NCI-H82 treated with DMSO at 0.1 percent for 48 hours (cell line): ENCODE data around the gene TFRC.
"Not testable (repeated sequence)": the region's sequence is repeated elsewhere in the genome, so short reads cannot be mapped to it uniquely, and the experiment has no call there.

Source experiments
- DNase-seq: peaks from one replicate; lab custom pipeline; 2025; ENCODE audit not compliant: unreplicated experiment; lab: John Stamatoyannopoulos, UW

The TFRC gene

DNA sequence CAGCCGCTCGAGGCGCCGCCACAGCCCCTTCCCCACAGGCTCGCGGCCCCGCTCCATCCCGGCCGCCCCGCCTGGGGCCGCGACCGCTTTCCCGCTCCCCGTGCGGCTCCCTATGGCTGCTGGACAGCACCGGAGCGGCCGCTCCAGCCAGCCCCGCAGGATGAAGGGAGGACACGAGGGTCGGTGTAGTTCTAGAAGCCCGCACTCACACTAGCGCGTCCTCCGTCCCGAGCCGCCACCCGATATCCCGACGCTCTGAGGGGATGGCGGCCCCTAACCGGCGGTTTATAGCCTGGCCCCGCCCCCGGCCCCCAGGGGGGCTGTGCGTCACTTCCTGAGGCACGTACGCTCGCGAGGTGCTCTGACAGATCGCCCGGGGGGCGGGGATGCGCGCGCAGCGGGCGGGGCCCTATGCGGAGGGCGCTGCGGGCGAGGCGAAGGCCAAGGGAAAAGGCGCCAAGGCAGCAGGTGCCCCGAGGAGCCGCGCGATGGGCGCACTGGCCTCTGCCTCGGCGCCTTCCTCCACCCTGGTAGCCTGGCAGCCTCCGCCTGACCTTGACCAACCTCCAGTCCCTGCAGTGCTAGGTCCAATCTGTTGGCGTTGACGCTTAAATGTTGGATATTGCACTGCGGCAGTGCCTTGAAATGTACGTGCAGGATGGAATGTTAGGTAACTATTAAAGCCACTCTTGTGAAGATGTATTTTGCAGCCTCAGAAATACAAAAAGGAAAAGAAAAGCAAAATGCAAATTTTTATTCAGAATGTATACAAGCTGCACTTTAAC lies at the start of gene TFRC:
TFRC (minus strand) TSS at position 257 of the 785 bp plus-strand sequence. CDS start 4,991 bp downstream, outside the sequence.
- peak; percentile 93 for DNase-seq

DNA sequence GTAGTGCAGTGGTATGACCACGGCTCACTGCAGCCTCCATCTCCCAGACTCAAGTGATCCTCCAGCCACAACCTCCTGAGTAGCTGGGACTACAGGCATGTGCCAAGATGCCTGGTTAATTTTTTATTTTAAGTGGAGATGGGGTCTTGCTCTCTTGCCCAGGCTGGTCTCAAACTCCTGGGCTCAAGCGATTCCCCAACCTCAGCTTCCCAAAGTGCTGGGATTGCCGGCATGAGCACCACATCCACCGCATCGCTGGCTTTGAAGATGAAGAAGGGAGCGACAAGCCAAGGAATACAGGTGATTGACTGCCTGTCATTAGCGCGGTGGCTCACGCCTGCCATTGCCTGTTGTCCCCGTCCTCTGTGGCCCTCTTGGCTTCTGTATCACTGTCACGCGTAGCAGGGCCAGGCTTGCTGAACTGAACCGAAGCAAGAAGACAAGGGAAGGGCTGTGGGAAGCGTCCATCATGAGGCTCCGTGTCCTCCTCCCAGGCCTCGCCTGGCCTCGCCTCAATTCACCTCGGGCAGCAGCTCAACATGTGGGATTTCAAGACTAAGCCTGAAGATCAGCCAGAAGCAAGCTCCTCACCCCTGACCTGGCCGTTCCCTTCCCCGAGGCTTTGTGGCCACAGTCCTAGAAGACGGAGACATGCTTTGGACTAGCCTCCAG lies 46.4 kb upstream of the TFRC start:
- no peak for DNase-seq

DNA sequence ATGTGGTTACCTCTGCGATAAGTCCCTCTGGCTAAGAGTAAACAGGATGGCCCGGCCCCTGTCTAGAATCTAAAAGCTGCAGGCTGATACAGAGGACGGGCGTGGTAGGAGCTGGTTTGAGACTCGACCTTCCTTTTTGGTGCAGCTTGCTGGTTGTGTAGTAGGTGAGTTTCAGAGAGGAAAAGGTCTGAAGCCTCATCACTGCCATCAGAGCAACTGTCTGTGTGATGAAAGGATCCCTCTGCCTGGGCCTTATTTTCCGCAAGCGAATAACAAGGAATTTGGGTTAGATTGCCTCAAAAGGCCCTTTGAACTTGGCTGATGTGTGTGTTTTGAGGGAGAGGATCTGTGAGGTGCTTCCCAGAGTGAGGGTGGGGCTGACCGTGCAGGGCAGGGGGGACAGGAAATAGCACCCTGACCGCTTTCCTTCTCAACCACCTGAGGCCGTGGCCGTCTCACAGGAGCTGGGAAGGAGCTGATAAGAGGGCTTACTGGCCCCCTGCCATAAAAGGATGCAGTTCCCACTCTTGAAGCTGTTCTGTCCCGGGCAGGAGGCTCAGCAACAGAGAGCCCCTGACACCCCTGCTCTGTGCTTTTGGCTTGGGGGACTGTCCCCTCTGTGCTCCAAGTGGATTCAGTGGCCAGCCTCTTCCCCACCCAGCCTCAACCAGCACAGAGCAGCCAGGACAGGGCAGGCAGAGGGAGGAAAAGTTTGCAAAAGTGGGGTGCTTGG lies 45.6 kb upstream of the TFRC start:
- no peak for DNase-seq

DNA sequence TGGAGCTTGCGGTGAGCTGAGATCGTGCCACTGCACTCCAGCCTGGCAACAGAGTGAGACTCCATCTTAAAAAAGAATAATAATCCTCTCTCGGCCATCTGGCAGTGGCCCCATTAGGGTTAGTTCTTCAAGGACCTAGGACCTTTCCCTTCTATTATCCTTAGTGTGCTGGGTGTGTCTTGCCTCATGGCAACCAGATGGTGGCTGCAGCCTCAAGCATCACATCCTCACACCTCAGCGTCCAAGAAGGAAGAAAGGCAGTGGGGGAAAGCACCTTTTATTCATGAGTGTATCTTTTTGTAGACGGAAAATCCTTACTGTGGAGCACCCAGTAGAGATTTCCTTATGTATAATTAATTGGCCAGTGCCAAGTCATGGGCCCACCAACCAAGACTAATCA lies 42.7 kb upstream of the TFRC start:
- DNase-seq, result no peak

DNA sequence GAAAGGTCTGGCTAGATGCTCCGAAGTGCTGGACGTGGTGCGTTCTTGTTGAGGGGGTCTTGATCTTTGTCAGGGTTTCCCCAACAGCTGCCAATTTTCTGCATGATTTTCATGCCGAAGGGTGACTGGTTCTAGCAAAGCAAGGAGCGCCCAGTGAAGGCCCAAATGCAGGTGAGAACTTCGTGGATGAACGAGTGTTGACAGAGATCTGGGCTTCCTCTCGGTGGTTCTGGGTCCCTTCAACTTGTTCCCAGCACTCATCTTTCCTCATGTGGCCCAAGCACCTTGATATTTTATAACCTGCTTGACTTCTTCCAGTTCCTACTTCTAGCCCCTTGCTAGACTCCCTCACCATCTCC lies 40.8 kb upstream of the TFRC start:
- no peak for DNase-seq

DNA sequence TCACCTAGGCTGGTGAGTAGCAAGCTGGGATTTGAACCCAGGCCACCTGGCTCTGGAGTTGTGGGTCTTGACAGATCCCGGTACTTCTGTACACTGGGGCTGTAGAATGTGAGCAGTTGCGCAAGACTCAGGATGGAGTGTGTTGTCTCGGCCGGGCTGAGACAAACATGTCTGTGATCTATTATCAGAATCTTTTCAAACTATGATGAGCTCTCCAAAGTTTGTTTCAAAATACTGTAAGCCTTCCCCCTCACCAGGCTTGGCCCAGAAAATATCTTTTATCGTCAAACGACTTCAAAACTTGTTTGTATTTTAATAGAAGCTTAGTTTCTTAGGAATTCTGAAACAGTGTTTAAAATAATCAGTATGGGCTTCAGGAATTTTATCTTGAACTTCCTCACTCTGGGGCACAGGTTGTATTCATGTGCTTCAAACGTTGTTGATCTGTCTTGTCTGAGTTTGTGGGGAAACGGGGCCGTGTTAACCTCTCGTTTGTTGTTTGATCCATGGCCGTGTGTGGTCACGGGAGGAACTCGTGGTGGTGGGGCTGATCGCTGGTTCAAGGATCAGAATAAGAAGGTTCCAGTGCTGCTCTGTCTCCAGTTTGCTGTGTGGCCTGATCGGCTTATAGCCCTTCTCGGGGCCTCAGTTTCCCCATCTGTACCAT lies 40.3 kb upstream of the TFRC start:
- no peak for DNase-seq

DNA sequence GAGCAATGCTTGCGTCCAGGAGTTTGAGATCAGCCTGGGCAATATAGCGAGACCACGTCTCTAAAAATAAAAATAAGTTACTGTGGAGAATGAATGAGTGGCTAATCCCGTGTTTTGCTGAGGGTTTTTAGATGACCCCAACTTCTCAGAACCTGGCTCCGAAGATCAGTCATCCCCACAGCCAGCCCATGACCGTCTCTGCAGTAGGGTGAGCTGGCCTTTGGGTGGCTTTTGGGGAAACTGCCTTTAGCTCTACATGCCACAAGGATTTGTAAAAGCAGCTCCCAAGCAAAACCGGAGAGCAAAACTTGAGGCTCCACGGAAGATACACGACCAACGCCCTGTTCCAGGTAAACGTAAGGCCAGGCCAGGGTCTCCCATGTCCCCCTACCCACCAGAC lies 39.2 kb upstream of the TFRC start:
- DNase-seq, result no peak

DNA sequence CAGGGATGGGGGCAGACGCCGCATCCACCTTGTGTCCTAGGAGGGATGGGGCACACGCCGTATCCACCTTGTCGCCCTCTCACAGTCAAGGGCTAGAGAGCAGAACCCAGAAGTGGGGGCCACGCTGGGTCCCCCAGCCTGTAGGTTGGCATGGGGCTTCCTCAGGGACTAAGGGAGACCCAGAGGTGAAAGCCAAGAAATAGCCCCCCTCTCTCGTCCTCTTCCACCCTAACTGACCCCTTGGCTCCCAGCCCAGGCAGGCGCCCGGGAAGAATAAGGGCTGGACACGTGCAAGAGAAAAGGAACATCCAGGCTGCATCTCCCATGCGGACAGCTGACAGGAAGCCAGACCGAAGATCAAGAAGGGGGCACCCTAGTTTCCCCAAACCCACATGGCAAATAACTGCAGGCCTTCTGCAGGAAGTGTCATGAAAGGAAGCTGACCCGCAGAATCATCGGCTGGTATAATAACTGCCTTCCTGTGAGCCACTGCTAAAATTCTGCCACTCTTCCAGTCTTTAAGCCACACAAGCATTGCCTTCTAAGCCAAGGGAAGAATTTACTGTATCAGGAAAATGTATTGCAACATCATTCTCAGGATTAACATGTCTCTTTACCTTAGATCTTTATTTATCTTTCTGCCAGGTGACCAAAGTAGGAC lies 38.5 kb upstream of the TFRC start:
- DNase-seq, result no peak

DNA sequence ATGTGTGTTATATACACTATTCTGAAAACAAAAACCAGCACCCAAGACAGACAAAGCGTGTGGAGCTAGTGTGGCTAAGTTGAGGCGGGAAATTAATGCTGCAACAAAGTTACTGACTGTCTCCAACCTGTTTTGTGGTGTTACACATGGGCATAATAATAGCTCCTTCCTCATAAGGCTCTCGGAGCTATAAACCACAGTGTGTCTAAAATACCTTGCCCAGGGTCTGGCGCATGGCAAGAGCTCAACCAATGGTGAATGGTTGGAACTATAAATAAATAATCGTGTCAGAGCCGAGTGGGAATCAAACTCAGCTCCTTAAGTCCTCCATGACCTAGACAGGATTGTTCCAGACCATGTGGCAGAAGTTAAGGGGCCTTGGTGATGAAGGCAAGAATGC lies 35.9 kb upstream of the TFRC start:
- no peak for DNase-seq

DNA sequence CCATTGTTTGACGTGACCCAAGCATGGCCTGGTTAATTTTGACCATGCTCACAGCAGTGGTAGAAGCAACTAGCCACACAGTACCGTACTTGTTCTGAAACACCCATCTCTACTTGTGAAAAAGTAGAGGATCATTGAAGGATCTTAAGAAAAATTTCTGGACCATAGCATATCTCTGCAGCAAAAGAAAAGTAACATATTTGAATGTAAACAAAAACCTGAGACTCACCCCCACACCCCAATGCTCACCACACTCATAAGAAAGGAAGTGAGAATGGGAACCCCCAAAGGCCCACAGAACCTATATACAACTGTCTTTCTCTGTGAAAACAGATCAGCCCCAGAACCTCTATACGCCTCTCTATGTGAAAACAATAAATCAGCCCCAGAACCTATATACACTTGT lies 33.8 kb upstream of the TFRC start:
- DNase-seq, result no peak

DNA sequence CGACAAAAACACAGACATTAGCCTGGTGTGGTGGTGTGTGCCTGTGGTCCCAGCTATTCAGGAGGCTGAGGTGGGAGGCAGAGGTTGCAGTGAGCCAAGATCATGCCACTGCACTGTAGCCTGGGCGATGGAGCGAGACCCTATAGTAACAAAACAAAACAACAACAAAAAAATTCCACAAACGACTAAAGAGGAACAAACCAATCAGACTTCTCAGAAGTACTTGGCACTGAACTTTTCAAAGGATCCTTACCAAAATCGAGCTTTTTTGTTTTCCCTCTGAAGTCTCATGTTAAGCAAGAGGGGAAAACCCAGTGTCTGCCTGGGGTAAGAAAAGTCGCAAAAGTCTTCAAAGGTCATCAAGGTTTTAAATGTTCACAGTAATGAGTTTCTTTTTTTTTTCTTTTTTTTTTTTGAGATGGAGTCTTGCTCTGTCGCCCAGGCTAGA lies 30.1 kb upstream of the TFRC start:
- DNase-seq, result no peak

DNA sequence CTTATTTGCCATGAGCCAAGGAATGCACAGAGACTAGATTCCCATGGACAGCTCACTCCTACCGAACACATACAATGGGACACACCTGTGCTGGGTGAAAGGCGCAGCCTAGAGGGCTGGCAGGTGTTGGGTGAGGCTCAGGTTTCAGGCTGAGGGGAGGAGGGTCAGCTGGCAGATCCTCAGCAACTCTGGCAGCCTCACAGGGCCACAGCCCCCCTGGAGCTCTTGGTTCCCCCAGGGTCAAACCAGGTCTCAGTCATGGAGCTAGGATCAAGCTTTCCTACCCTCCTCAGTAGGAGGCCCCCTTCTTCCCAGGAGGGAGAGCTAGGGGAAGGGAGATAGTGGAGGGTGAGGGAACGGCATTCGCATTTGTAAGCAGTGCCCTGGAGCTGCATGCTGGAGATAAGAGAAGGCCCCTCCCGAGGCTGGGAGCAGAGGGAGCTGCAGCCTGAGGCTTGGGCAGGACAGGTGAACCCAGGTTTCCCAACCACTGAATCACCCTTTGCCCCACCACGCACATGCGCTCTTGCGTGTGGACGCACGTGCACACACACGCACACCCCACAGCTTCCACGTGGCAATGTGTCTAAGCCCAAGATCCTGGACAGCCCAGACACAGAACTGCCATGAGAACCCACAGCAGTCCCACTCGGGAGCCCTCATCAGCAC lies 26.3 kb upstream of the TFRC start:
- DNase-seq, result no peak

DNA sequence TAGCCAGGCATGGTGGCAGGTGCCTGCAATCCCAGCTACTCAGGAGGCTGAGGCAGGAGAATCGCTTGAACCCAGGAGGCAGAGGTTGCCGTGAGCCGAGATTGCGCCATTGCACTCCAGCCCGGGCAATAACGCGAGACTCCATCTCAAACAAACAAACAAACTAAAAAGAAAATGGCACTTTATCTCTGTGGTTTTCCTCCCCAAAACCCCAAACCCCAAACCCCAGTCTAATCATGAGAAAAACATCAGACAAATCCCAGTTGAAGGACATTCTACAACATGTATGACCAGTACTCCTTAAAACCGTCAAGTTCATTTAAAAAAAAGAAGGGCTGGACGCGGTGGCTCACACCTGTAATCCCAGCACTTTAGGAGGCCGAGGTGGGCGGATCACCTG lies 22.8 kb upstream of the TFRC start:
- not testable (repeated sequence) for DNase-seq

DNA sequence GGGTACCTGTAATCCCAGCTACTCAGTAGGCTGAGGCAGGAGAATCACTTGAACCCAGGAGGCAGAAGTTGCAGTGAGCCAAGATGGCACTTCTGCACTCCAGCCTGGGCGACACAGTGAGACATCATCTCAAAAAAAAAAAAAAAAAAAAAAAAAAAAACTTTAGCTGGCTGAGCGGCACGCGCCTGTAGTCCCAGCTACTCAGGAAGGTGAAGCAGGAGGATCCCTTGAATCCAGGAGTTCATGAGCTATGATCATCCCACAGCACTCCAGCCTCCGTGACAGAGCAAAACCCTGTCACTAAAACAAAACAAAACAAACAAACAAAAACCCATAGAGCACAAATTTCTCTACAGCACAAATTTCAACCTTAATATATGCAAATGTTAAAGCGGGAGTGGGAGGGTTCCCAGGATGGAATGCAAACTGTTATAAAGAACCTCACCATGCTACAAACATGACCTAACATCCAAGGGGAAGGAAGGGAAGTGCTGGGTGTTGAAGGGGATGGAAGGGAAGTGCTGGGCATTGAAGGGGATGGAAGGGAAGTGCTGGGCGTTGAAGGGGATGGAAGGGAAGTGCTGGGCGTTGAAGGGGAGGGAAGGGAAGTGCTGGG lies 16.6 kb upstream of the TFRC start:
- not testable (repeated sequence) for DNase-seq

DNA sequence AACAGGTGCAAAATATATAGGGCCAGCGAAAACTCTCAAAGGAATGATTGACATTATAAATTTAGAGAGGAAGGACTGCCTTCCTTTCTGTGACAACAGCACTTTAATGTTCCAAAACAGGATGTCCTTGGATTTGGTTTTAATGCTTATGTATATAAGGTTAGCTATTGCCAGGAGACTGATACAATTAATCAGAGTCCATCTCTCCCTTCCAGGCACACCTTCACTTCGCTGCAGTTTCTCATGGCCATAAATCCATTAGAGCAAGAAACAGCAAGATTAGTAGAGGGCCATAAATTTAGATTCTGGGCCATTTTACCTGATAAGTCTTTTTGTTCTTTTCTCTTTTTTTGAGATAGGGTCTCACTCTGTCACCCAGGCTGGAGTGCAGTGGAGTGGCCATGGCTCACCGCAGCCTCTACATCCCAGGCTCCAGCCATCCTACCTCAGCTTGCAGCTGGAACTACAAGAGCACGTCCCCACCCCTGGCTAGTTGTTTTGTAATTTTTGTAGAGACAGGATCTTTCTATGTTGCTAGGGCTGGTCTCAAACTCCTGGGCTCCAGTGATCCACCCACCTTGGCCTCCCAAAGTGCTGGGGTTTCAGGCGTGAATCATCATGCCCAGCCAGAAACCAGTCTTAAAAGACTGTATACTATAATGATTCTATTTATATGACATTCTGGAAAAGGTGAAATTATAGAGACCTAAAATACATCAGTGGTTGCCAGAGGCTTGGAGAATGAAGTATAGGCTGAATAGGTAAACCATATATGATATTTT lies 15.7 kb upstream of the TFRC start:
- no peak for DNase-seq

DNA sequence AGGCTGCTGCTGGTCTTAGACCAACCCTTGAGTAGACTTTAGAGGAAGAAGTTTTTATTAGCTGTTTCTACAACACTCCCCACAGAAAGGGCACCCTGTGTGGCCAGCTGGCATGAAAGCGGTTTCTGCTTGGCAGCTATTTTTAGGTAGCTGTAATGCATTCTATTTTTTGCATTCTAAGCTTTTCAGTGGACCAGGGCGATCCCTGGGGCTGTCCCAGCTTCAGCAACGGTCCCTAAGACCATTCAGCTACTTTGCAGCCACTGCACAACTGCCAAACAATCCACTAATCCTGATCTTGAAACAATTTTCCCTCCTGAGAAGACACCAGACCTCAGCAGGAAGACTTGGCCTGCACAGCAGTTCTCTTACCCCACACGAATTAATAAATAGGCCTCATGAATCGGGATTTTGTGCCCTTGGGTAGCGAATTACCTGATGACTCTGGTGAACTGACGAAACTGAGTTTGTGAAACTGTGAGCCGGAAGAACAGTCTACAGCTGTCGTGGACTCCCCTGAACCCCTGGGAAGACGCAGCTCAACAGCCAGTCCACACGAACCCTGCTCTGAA lies 14.6 kb upstream of the TFRC start:
- no peak for DNase-seq

DNA sequence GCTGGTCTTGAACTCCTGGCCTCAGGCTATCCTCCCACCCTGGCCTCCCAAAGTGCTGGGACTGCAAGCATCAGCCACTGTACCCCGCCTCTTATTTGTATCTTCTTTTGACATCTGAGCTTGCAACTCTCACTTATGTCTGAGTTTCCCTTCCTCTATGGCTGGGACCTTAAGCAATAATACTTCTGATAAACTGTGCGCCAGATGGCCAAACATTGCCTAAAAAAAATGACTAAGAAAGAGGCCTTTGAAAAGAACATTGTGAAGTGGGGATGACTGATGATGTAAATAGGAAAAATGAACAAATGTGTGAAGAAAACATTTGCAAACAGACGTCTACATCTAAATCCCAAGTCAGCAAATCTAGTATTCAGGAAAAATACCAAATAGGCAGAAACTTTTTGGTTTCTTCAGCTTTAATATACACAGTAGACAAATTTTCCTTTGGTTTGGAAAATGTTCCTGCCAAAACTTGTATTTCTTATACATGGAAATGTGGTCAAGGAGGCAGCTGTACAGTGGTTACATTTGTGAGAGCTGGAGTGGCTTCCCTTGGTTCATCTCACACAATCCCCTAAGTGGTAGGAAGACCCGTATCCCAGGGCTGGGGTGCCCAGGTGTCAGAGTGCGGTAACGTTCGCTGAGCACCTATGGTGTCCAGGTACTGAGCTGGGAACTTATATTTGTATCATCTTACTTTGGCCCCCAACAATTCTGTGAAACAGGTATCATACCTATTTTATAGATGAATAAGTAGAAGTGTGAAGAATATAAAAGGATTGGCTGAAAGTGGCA lies 11.6 kb upstream of the TFRC start:
- DNase-seq, result no peak

DNA sequence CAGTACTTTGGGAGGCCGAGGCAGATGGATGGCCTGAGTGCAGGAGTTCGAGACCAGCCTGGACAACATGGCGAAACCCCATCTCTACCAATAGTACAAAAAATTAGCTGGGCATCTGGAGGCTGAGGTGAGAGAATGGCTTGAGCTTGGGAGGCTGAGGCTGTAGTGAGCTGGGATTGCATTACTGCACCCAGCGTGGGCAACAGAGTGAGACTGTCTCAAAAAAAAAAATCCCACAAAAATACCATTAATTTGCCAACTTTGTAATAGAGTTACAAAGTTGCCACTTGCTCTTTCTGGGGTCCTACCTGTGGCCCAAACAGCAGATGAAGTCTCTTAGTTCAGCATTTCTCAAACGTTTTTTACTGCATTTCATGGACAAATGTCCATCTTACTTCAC lies 6.0 kb upstream of the TFRC start:
- DNase-seq, result no peak
